ENCODE measurements around the gene RFX3.

The RFX3 gene

GRCh38 chr9:3433066-3433465 lies 92.7 kb downstream of the RFX3 start:
- no peaks in the 10 kb centered on the region for H3K27me3 Mint-ChIP-seq (ENCODE audit: low read depth, poor library complexity)
- TF ChIP-seq CTCF (IDR thresholded peaks at IDR 0.05), result no peak
- H3K4me1 Mint-ChIP-seq, result no peaks in the 10 kb centered on the region

DNA sequence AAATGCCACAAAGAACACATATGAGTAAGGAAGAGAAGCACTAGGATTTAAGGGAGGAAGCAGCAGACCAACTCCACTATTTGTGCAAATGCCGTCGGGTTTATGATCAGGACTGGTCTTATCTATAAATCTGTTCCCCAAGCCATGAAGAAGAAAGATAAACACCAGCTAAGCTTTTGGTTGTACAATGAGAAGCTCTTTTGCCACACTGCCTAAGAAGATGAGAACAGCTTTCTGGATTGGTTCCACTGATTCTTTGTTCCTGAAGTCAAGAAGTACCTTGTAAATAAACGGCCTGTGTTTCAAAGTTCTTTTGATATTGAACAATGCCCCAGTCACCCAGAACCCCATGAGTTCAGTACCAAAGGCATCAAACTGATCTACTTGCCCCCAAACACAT lies 93.9 kb downstream of the RFX3 start:
- Mint-ChIP-seq H3K36me3 (ENCODE audit: low read depth) (peaks cover 47% of the 10 kb centered on the region), H3K4me1 (no peaks in the 10 kb centered on the region), H3K4me3 (no peak overlapping the region), H3K27ac (no peak overlapping the region), H3K27me3 (ENCODE audit: low read depth, poor library complexity) (no peaks in the 10 kb centered on the region), H3K9me3 (peaks cover 12% of the 10 kb centered on the region)
- DNase-seq, result no peak
- no peak for TF ChIP-seq CTCF (IDR thresholded peaks at IDR 0.05)

More at GRCh38 chr9:3433066-3433465, 92.7 kb downstream of the RFX3 start:
- H3K27ac Mint-ChIP-seq, result no peak overlapping the region
- H3K4me3 Mint-ChIP-seq, result no peak overlapping the region
- peaks cover 5% of the 10 kb centered on the region for H3K9me3 Mint-ChIP-seq
- DNase-seq, result no peak
- peaks cover 37% of the 10 kb centered on the region for H3K36me3 Mint-ChIP-seq (ENCODE audit: low read depth)

DNA sequence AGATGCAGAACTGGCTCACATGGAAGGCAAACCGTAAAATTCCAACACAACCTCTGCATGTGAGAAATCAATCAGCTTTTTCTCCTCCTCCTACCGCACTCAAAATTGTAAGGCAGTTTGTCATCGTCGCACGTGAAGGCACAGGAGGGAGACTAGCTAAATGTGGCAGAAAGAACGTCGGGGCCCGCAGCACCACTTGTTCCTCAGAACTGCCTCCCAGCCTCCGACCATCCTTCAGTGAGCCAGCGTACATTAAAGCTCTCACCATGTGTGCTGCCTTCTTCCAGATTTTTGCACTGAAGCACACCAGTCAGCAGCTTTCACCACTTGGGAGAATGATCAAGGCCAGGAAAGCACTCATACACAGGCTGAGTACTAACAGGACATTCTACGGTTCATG lies 105.9 kb downstream of the RFX3 start:
- Mint-ChIP-seq H3K27ac (peak overlapping the region; percentile 58), H3K4me1 (peaks cover 11% of the 10 kb centered on the region), H3K36me3 (ENCODE audit: low read depth) (peaks cover 8% of the 10 kb centered on the region), H3K27me3 (ENCODE audit: low read depth, poor library complexity) (no peaks in the 10 kb centered on the region), H3K9me3 (peaks cover 7% of the 10 kb centered on the region), H3K4me3 (no peak overlapping the region)
- DNase-seq, result no peak
- no peak for TF ChIP-seq CTCF (IDR thresholded peaks at IDR 0.05)

DNA sequence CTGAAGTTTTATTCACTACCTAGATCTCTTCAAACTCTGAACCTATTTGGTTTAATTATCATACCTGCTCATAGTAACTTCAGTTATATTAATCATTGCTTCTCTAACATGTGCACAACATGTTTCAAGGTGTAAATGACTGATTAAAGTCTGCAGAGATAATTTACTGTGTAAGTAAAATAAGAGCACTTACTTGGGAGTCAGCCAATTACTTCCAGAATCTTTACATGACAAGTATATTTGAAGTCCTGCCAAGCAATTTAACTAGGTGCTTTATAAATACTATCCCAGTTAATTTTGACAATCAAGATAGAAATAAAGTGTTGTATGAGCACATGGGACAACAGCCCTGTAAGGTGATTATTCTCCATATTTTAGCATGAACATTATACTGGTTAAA lies 109.9 kb downstream of the RFX3 start:
- Mint-ChIP-seq H3K4me3 (no peak overlapping the region), H3K4me1 (peaks cover 16% of the 10 kb centered on the region), H3K27ac (peak overlapping the region; percentile 44), H3K36me3 (ENCODE audit: low read depth) (no peaks in the 10 kb centered on the region), H3K27me3 (ENCODE audit: low read depth, poor library complexity) (no peaks in the 10 kb centered on the region), H3K9me3 (no peaks in the 10 kb centered on the region)
- DNase-seq, result no peak
- no peak for TF ChIP-seq CTCF (IDR thresholded peaks at IDR 0.05)

DNA sequence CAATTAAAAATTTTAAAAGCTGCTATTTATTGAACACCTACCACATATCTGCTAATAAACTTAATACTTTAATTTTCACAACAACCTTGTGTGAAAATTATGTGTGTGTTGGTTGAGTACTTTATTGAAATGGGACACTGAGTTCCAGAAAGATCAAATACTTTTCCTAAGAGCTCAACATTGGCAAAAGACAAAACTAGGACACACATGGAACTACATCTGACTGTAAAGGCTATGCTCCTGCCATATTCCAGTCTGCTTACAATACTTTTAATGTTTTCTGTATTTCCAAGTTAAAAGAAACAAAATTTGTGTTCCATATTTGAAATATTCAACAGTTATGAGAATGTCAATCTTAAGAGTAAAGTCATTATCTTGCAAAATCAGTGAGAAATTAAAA lies 111.8 kb downstream of the RFX3 start:
- no peaks in the 10 kb centered on the region for H3K9me3 Mint-ChIP-seq
- no peaks in the 10 kb centered on the region for H3K27me3 Mint-ChIP-seq (ENCODE audit: low read depth, poor library complexity)
- no peaks in the 10 kb centered on the region for H3K36me3 Mint-ChIP-seq (ENCODE audit: low read depth)
- H3K4me3 Mint-ChIP-seq, result no peak overlapping the region
- DNase-seq, result no peak
- no peak overlapping the region for H3K27ac Mint-ChIP-seq
- no peak for TF ChIP-seq CTCF (IDR thresholded peaks at IDR 0.05)
- H3K4me1 Mint-ChIP-seq, result peaks cover 17% of the 10 kb centered on the region

DNA sequence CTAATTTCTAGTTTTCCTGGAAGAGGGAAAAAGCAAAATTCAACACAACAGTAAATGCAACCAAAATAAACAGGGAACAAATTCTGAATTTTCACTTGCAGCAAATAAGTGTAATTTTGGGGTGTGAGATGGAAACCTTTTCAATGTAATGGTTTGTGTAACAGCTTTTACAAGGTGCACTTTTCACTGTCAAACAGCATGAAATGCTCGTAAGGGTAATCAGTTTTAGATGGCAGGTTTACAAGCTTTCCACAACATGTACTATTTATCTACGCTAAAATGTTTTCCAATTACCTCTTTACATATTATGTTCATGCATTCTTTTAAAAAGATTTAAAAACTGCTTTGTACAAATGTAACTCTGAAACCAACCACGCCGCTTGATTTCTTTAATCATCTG lies 115.3 kb downstream of the RFX3 start:
- Mint-ChIP-seq H3K27ac (no peak overlapping the region), H3K36me3 (ENCODE audit: low read depth) (no peaks in the 10 kb centered on the region), H3K27me3 (ENCODE audit: low read depth, poor library complexity) (no peaks in the 10 kb centered on the region), H3K4me1 (peaks cover 22% of the 10 kb centered on the region), H3K4me3 (no peak overlapping the region), H3K9me3 (no peaks in the 10 kb centered on the region)
- TF ChIP-seq CTCF (IDR thresholded peaks at IDR 0.05), result no peak
- no peak for DNase-seq
